Activated CD4-positive, alpha-beta memory T cell treated with anti-CD3 and anti-CD28 coated beads, Interleukin-2, amount 10 ng/mL, durations not matched to agents 7 days and 5 days (primary cell): Measurements from ENCODE around the gene SLC36A4. TPM values are rescaled to one million over a fixed set of nuclear protein-coding genes. Genes with fewer than 3 reads are reported as not detected.

Experiments used
- CTCF ChIA-PET: fragments of 350-600 bp; sonication (Branson Sonifier 250); formaldehyde crosslinking; loops from one replicate; lab custom pipeline; 2021; ENCODE audit warnings: antibody characterized with exemption, inconsistent platforms; lab: Charles Lee
- POLR2A ChIA-PET: fragments of 350-600 bp; sonication (Branson Sonifier 250); formaldehyde crosslinking; loops from one replicate; lab custom pipeline; 2021; ENCODE audit warnings: antibody characterized with exemption; lab: Charles Lee
- DNase-seq: peaks from one replicate; pipeline ENCODE4 v3.0.0-alpha.2; 2020
- H3K27ac Mint-ChIP-seq: one replicate; pipeline ENCODE4 v1.8.0; 2021; ENCODE audit warnings: mild to moderate bottlenecking, mixed read lengths
- H3K27me3 Mint-ChIP-seq: one replicate; pipeline ENCODE4 v1.8.0; 2021; ENCODE audit warnings: mixed read lengths
- H3K36me3 Mint-ChIP-seq: one replicate; pipeline ENCODE4 v1.8.0; 2021; ENCODE audit warnings: low read depth, mixed read lengths
- H3K4me1 Mint-ChIP-seq: one replicate; pipeline ENCODE4 v1.8.0; 2021; ENCODE audit warnings: mixed read lengths
- H3K4me3 Mint-ChIP-seq: one replicate; pipeline ENCODE4 v1.8.0; 2021; ENCODE audit warnings: mild to moderate bottlenecking, mixed read lengths
- H3K9me3 Mint-ChIP-seq: one replicate; pipeline ENCODE4 v1.8.0; 2021; ENCODE audit warnings: mixed read lengths
- total RNA-seq, 2 experiments: library from RNA; stranded (reverse); gene quantifications; one replicate each; pipeline ENCODE4 v1.2.3, GENCODE V29; 2021

Gene SLC36A4
- total RNA-seq, 2 experiments from 2014 or later: 10.7 to 13.5 TPM

DNA sequence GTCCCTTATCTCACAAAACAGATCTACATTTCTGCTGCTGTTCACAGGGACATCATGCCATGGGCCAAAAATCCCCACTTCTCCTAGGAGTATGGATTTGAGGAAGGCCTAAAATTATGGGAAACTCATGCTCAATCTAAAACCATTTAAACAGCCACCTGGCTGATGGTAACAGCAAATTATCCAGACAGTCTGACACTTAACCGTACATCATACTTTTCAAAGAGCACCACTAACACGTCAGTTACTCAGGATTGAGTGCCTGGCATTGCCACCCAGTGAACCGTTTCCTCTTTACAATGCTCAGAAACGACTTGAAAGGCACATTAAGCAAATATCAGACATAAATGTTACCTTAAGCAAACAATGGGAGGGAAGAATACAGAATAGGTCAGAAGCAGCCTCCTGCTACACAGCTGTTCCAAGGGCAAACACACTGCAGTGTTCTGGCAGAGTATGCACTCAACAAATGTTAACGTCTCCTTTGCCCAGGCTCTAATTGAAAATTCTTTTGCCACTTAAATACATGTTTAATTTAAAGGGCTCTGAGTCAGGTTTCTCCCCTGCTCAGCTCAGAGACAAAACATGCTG lies 18.8 kb upstream of the SLC36A4 start:
- no peak overlapping the region for H3K27ac Mint-ChIP-seq
- H3K4me1 Mint-ChIP-seq: no peaks in the 10 kb centered on the region
- no peaks in the 10 kb centered on the region for H3K9me3 Mint-ChIP-seq
- POLR2A ChIA-PET: no interaction called here
- DNase-seq: no peak
- H3K36me3 Mint-ChIP-seq: no peaks in the 10 kb centered on the region
- no peak overlapping the region for H3K4me3 Mint-ChIP-seq
- CTCF ChIA-PET: no interaction called here
- H3K27me3 Mint-ChIP-seq: peaks cover 11% of the 10 kb centered on the region

DNA sequence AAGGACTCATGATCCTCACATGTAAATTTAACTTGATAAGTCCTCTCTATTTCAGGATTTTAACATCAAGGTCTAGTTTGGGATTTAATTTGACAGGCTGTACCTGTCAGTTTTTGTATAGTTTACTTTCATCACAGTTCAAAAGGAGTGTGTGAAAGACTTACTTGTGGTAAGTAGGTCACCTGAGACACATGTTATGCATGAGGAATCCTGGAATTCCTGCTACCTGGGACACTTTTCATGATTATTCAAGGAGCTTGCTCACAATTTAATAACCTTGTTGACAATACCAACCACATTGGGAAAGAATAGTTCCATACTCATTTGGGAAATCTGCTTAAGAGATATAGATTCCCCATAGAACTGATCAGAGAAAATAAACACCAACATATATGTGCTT lies 15.8 kb upstream of the SLC36A4 start:
- Mint-ChIP-seq H3K4me3 (no peak overlapping the region), H3K27me3 (peaks cover 9% of the 10 kb centered on the region), H3K9me3 (no peaks in the 10 kb centered on the region), H3K36me3 (no peaks in the 10 kb centered on the region), H3K27ac (no peak overlapping the region), H3K4me1 (no peaks in the 10 kb centered on the region)
- ChIA-PET CTCF (interaction anchor here (1.7 kb wide), 1 partner anchor 22 kb away, joined by 5 read pairs; no protein-coding TSS in a partner anchor), POLR2A (no interaction called here)
- no peak for DNase-seq

DNA sequence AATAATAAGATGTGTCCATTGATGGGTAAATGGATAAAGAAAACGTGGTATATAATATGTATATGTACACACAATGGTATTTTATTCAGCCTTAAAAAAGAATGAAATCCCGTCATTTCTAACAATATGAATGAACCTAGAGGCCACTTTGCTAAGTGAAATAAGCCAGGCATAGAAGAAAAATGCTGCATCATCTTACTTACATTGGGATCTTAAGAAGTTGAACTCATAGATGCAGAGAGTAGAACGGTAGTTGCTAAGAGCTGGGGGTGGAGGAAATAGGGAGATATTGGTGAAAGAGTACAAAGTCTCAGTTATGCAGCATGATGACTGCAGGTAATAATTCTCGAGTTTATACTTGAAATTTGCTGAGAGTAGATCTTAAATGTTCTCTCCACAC lies 14.3 kb upstream of the SLC36A4 start:
- ChIA-PET CTCF (interaction anchor here (1.7 kb wide), 1 partner anchor 24 kb away, joined by 5 read pairs; no protein-coding TSS in a partner anchor), POLR2A (no interaction called here)
- no peaks in the 10 kb centered on the region for H3K36me3 Mint-ChIP-seq
- no peak overlapping the region for H3K4me3 Mint-ChIP-seq
- H3K27ac Mint-ChIP-seq: no peak overlapping the region
- H3K27me3 Mint-ChIP-seq: peaks cover 4% of the 10 kb centered on the region
- DNase-seq: no peak
- no peaks in the 10 kb centered on the region for H3K4me1 Mint-ChIP-seq
- H3K9me3 Mint-ChIP-seq: no peaks in the 10 kb centered on the region

DNA sequence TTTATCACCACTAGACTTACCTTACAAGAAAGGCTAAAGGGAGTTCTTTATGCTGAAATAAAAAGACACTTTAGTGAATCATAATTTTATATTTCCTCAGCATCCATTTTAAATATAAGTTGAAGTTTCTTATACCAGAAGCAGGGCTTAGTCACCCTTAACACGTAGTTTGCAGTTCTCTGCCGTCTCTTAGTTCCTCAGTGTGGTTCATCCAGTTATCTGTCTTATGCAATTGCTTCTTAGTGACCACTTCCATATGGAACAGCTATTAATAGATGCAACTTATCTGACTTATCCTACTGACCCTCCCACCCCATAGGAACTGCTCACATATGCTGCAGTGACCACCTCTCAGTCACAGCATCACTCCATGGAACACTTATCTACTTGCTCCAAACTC lies 11.7 kb upstream of the SLC36A4 start:
- ChIA-PET CTCF (no interaction called here), POLR2A (no interaction called here)
- no peaks in the 10 kb centered on the region for H3K4me1 Mint-ChIP-seq
- peaks cover 7% of the 10 kb centered on the region for H3K27me3 Mint-ChIP-seq
- H3K36me3 Mint-ChIP-seq: no peaks in the 10 kb centered on the region
- no peak overlapping the region for H3K27ac Mint-ChIP-seq
- H3K4me3 Mint-ChIP-seq: no peak overlapping the region
- DNase-seq: no peak
- H3K9me3 Mint-ChIP-seq: no peaks in the 10 kb centered on the region

DNA sequence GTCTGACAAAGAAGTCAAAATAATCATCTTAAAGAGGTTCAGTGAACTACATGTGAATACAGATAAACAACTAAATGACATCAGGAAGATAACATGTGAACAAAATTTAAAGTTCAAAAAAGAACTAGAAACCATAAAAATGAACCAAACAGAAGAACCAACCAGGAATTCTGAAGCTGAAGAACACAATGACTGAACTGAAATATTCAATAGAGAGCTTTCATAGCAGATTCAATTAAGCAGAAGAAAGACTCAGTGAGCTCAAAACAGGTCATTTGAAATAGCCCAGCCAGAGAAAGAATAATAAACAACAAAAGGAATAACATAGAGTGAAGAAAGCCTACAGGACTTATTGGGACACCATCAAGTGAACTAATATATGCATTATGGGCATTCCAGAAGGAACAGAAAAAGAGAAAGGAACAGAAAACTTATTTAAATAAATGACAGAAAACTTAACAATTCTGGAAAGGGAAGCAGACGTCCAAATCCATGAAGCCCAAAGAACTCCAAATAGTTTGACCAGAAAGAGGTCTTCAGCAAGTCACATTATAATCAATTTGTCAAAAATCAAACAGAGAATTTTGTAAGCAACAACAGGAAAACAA lies 11.0 kb upstream of the SLC36A4 start:
- ChIA-PET POLR2A (no interaction called here), CTCF (no interaction called here)
- no peaks in the 10 kb centered on the region for H3K4me1 Mint-ChIP-seq
- peaks cover 7% of the 10 kb centered on the region for H3K27me3 Mint-ChIP-seq
- no peaks in the 10 kb centered on the region for H3K36me3 Mint-ChIP-seq
- no peaks in the 10 kb centered on the region for H3K9me3 Mint-ChIP-seq
- no peak overlapping the region for H3K27ac Mint-ChIP-seq
- H3K4me3 Mint-ChIP-seq: no peak overlapping the region
- no peak for DNase-seq

DNA sequence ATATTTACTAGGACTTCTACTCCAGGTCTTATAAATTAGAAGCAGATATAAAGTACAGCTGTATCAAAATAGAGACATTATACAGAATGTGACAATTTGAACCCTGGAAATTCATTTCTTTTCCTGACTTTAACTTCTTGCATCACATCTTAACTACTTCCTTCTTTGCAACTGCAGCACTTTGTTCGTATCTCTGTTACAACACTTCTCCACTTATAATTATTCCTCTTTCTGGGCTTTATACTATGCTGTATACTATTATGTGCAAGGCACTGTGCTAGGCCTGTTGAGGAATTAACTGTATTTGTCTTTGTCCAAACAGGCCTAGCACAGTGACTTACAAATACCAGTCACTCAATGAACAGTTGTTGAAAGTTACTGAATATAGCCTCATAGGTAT lies 1.8 kb upstream of the SLC36A4 start:
- Mint-ChIP-seq H3K4me3 (no peak overlapping the region), H3K4me1 (peaks cover 22% of the 10 kb centered on the region)
- CTCF ChIA-PET: interaction anchor here (1.9 kb wide), 1 partner anchor 453 kb away, joined by 4 read pairs; no protein-coding TSS in a partner anchor

DNA sequence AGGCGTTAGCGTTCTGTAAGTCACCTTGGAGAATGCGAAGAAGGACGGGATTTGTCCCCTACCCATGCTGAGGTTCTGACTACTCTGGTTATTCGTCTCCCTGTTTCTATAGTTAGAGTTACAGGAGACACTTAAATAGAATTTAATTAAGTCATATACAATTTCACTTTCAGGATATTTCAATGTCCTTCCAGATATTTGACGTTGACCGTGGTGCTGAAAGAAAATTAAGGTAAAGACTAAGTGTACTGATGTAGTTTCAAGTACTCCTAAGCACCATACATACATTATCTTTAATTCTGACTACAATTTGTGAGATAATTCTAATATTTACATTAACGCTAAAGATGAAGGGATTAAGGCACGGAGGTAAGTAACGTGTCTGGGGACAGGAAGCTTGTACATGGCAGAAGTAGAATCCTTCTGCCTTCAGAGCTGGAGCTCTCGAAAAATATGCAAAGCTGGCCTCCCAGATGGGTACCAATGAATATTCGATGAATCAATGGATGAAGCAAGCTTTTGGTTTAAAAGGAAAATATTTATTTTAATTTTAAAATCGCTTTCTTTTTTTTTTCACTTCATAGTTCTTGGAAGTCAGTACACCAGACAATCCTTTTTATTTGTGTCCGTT lies 539 bp upstream of the SLC36A4 start:
- no peak for DNase-seq
- ChIA-PET CTCF (interaction anchor here (0.9 to 1.9 kb wide), 2 partner anchors 256 to 455 kb away, joined by 3 to 4 read pairs; no protein-coding TSS in a partner anchor), POLR2A (interaction anchor here (1.0 to 2.9 kb wide), 7 partner anchors 9 to 1296 kb away, joined by 3 to 12 read pairs (median 4); partner anchors contain the start of genes C11orf54, CEP295, MED17 and TAF1D)
- peaks cover 23% of the 10 kb centered on the region for H3K4me1 Mint-ChIP-seq
- H3K9me3 Mint-ChIP-seq: no peaks in the 10 kb centered on the region
- H3K27ac Mint-ChIP-seq: peak overlapping the region; percentile 53
- H3K27me3 Mint-ChIP-seq: peaks cover 11% of the 10 kb centered on the region
- H3K36me3 Mint-ChIP-seq: no peaks in the 10 kb centered on the region
- peak overlapping the region; percentile 87 for H3K4me3 Mint-ChIP-seq

More for the DNA sequence above, 1.8 kb upstream of the SLC36A4 start:
- no peak for DNase-seq
- POLR2A ChIA-PET: no interaction called here
- Mint-ChIP-seq H3K27ac (no peak overlapping the region), H3K27me3 (peaks cover 11% of the 10 kb centered on the region), H3K9me3 (no peaks in the 10 kb centered on the region), H3K36me3 (no peaks in the 10 kb centered on the region)

DNA sequence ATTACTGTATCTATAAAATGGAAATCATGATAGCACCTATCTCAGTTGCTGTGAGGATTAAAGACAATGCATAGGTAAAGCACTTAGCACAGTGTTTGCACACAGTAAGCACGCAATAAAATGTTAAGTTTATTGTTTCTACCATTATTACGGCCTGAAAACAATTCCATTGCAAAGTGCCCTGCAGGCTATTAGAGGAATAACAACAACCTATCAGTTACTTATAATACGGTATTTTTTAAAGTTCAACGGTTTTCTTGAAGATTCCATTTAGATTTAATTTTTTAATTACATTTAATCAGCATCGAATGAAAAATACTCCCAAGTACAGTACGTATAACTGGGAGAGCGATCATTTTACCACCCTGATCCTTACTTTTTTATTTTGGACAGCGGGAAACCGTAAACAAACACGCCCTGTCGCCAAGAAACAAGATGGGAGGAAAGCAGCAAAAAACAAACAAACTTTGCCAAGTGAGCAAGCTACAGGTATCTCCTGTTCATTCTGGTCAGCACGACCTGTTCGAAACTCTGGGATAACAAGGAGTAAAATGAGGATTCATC lies 893 bp downstream of the SLC36A4 start:
- CTCF ChIA-PET: interaction anchor here (1.3 kb wide), 1 partner anchor 545 kb away, joined by 3 read pairs; the partner anchor contains the start of genes C11orf54 and TAF1D
- peak overlapping the region; percentile 83 for H3K27ac Mint-ChIP-seq

DNA sequence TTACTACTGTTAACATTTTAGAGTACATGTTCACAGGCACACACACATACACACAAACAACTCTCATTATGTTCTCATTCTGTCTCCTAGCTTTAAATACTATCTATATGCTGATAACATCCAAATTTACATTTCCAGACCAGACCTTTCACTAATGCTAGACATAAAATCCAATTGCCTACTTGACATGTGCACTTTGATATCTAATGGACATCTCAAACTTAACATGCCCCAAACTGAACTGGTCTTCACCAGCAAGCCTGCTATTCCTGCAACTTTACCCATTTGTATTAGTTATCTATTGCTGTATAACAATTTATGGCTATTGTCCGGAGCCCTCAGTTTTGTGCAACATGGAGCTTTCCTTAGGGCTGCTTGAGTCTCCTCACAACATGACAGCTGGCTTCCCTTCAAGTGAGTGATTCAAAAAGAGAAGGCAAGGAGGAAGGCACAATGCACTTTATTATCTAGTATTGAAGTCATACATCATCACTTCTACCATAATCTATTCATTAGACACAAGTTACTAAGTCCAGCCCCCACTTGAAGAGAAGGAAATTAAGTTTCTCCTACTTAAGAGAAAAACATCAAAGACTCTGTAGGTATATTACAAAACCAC lies 3.0 kb downstream of the SLC36A4 start:
- H3K36me3 Mint-ChIP-seq: no peaks in the 10 kb centered on the region
- CTCF ChIA-PET: no interaction called here
- no peaks in the 10 kb centered on the region for H3K27me3 Mint-ChIP-seq
- H3K4me1 Mint-ChIP-seq: peaks cover 23% of the 10 kb centered on the region
- no peak overlapping the region for H3K27ac Mint-ChIP-seq
- H3K4me3 Mint-ChIP-seq: no peak overlapping the region
- POLR2A ChIA-PET: no interaction called here
- H3K9me3 Mint-ChIP-seq: no peaks in the 10 kb centered on the region
- no peak for DNase-seq

More for the DNA sequence above, 893 bp downstream of the SLC36A4 start:
- H3K4me3 Mint-ChIP-seq: peak overlapping the region; percentile 87
- no peaks in the 10 kb centered on the region for H3K9me3 Mint-ChIP-seq
- no peaks in the 10 kb centered on the region for H3K36me3 Mint-ChIP-seq
- POLR2A ChIA-PET: interaction anchor here (0.7 to 2.9 kb wide), 7 partner anchors 15 to 1297 kb away, joined by 3 to 12 read pairs (median 4); partner anchors contain the start of genes C11orf54, CEP295 and TAF1D
- peaks cover 5% of the 10 kb centered on the region for H3K27me3 Mint-ChIP-seq
- H3K4me1 Mint-ChIP-seq: peaks cover 23% of the 10 kb centered on the region
- DNase-seq: no peak

DNA sequence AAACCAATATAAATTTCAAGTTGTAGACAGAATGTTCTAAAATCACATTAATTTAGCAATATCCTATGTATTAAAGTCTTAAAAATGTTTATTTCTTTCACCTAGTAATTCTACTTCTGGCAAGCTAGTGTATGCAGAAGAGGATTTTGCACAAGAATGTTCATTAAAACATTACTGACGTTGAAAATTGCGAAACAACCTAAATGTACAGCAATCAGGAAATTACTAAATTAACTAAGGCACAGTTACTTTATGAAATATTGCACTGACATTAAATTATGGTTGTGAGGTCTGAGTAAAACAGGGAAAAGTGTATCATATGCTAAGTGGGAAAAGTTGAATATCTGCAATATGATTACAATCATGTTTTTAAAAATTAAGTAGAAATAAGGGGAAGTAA lies 4.1 kb downstream of the SLC36A4 start:
- Mint-ChIP-seq H3K9me3 (no peaks in the 10 kb centered on the region), H3K4me3 (no peak overlapping the region), H3K36me3 (no peaks in the 10 kb centered on the region), H3K27ac (no peak overlapping the region), H3K27me3 (no peaks in the 10 kb centered on the region), H3K4me1 (peaks cover 21% of the 10 kb centered on the region)
- ChIA-PET POLR2A (no interaction called here), CTCF (no interaction called here)
- no peak for DNase-seq

DNA sequence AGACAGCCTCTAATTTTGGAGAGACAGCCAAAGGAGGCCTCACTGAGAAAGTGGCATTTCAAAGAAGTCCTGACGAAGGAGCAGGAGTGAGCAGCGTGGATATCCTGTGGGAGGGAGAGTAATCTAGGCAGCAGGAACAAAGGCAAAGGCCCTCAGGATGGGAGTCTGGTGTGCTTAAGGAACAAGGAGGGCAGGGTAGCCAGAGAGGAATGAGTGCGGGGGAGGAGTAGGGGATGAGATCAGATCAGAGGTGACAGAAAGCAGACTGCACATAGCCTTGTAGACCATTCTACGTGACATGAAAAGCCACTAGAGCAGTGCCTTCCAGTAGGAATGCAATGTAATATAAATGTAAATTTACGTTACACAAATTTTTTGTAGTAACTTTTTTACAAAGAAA lies 5.6 kb downstream of the SLC36A4 start:
- ChIA-PET CTCF (no interaction called here), POLR2A (no interaction called here)
- H3K27ac Mint-ChIP-seq: no peak overlapping the region
- no peaks in the 10 kb centered on the region for H3K27me3 Mint-ChIP-seq
- no peaks in the 10 kb centered on the region for H3K36me3 Mint-ChIP-seq
- no peak for DNase-seq
- peaks cover 15% of the 10 kb centered on the region for H3K4me1 Mint-ChIP-seq
- peaks cover 8% of the 10 kb centered on the region for H3K9me3 Mint-ChIP-seq
- H3K4me3 Mint-ChIP-seq: no peak overlapping the region

DNA sequence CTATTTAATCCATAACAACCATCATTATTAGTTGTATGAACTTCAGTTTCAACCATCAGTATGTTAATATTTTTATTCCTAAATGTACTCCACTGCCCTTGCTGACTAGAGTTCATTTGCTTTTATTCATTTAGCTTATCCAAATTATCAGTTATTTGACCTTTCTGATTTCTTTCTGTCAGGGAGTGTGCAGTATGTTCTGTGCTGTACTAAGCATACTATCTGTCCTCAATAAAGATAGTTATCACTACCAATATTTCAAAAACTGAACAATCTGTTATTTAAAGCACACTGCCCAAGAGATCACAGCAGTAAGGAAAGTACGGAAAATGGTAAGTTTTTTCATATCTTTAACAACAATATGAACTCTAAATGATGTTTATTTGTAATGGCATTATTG lies 8.3 kb downstream of the SLC36A4 start:
- Mint-ChIP-seq H3K9me3 (peaks cover 8% of the 10 kb centered on the region), H3K27me3 (no peaks in the 10 kb centered on the region), H3K4me1 (no peaks in the 10 kb centered on the region), H3K36me3 (peaks cover 5% of the 10 kb centered on the region), H3K27ac (no peak overlapping the region), H3K4me3 (no peak overlapping the region)
- ChIA-PET POLR2A (interaction anchor here (1.3 kb wide), 1 partner anchor 9 kb away, joined by 4 read pairs; the partner anchor contains the start of gene SLC36A4), CTCF (no interaction called here)
- no peak for DNase-seq
